ENCODE measurements around the gene TNFRSF25.
"Not testable (repeated sequence)": the region's sequence is repeated elsewhere in the genome, so short reads cannot be mapped to it uniquely, and the experiment has no call there.

The TNFRSF25 gene

DNA sequence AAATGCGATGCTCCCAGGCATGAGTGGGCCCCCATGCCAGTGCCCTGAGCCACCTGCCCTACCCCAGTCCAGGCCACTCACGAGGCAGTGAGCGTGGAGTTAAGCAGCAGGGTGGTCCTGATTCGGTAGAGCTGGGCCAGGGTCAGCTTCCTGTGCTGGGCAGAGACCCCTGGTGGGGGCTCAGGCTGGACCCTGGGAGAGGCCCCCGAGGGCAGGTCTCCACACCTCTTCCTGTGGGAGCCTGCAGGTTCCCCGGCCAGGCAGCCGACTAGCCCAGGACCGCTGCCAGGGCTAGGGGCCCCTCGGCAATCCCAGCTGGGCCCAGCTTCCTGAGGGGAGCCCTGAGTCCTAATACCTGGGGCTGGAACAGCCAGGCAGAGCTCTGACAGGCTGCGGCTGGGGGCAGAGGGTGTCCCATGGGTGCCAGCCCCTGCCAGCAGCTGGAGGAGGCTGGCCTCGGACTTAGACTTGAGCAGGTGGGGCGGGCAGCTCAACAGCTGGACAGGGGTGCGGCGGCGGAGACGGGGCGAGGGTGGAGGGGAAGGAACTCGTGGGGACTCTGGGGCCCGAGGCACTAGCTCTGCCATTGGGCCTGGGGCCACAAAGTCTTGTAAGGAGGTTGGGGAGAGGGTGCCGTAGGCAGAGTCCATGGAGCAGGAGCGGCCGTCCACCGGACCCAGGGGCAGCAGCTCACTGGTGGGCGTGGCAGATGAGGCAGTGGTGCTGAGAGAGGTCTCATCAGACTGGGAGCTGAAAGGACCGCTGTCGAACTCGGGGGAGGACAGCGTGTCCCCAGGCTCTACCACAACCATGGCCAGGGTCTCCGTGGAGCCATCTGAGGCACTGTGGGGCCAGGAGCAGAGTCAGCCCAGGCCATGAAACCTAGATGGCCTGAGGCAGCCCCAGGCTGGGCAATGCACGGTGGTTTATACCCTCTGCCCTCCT is 2.0 kb upstream of the TNFRSF25 start:
- no peak for DNase-seq

DNA sequence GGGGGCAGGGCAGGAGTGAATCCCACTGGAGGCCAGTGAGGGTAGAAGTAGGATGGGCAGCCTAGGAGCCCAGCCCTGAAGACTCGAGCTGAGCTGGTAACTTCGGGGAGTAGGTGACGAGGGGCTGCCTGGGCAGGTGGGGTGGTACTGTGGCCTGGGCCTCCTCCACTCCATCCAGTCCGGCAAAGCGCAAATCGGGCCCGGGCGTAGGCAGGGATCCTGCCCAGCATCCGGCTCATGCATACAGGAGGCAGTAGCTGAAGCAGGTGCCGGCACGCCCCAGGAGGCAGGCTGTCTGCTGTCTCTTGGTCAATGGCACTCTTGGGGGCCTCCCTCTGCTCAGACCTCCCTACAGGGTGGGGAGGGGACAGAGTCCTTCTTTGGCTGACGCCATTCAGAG is 1.3 kb upstream of the TNFRSF25 start:
- DNase-seq = no peak

DNA sequence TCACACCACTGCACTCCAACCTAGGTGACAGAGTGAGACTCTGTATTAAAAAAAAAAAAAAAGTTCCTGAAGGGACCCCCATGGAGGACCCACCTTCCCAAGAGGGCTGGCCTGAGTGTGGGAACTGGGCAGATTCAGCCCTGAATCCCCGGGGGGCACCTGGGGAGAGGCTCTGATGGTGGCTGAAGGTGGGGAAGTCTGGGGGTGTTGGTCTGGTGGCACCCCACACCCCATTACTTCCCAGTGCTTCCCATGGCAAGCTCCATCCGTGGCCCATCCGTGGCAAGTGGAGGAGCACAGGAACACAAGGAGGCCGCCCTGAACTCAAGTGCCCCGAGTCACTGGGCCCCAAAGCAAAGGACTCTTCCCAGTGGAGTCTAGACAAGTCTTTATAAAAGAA is 778 bp upstream of the TNFRSF25 start:
- no peak for DNase-seq

DNA sequence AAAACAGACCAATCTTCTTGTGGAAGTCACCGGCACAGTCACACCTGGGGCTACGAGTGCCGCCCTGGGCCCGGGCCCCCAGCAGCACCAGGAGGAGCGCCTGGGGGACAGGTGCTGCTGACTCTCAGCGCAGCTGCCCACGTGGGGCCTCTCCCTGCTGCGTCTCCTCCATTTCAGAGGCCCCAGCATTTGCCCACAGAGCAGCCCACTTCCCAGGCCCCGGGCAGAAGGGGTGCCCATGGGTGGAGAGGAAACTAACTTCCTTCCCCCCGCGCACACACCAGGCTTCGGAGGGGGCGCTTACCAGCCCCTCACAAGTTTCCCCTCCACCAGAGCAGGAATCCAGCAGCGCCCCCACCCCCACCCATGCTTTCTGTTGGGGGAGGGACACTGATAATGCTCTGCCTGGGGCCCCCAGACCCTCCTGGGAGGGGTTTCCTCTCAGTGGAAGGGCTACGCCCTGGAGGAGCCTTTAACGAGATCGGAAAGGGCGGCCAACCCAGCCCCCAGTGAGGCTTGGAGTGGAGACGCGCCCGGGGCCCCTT is 440 bp downstream of the TNFRSF25 start:
- no peak for DNase-seq

DNA sequence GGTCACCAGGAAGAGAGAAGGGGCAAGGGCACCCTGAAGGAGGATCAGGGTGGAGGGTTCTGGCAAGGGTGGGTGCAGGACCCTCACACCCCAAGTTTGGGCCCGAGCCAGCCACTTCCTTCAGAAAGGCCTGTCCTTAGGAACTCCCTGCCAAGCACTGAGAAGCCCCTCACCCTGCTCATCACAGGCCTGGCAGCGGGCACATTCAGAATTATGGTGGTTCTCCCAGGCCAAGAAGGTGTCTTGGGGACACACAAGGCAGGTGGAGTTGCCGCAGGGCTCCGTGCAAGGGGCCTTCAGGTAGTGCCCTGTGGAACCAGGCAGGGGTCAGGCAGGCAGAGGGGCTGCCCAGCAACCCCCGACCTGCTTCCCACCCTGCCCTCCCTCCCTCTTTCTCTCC is 1.1 kb downstream of the TNFRSF25 start:
- no peak for DNase-seq

DNA sequence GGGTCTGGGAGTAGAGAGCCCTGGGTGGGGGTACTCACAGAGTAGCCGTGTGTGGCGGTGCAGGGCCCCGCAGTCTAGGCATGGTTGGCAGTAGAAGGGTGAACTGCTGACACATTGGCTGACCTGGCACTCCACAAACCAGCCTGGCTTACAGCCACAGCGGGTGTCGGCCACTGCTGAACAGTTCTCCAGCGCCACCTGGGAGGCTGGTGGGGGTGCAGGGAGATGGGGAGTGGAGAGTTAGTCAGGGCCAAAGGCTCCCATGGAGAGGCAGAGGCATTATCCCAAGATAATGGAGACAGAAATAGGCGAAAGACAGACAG is 1.5 kb downstream of the TNFRSF25 start:
- no peak for DNase-seq

DNA sequence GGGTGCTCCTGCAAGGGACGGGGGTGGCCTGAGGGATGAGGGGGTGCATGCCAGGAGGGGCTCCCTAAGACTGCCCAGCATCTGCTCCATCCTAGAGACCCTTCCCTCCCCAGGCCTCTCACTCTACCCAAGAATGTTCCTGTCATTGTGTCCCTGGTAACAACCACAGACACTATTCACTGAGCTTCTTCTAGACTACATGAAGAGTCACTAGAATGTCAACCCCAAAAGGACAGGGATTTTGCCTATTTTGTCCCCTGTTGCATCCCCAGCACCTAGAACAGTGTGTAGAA is 2.9 kb downstream of the TNFRSF25 start:
- no peak for DNase-seq

DNA sequence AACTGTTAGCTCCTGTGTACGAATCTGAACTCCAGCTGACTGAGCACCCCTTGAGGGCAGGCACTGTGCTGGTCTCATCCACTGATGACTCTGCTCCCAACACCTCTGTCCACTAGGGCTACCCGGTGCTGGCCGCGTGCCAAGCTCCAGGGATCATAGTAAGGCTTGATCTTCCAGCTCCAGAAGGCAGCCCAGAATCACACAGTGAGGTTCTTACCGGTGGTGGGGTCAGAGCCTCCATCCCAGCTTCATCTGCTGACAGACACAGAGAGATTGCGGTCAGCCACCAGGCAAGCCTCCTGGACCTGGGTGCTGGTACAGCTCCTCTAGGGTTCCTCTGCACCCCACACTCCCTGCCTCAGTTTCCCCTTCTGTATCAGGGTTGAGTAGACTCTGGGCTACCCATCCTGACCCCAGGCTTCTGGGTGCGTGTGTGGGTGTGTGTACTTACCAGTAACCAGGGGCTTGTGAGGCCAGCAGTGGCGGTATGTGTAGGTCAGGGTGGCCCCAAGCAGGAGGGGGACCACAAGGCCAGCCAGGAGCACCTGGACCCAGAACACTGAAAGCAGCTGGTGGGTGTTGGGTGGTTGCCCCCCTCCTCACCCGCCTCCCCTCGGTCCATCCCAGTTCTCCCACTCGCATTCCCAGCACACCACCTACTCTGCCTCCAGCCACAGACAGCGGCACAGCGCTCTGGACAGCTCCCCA is 3.4 kb downstream of the TNFRSF25 start:
- no peak for DNase-seq

DNA sequence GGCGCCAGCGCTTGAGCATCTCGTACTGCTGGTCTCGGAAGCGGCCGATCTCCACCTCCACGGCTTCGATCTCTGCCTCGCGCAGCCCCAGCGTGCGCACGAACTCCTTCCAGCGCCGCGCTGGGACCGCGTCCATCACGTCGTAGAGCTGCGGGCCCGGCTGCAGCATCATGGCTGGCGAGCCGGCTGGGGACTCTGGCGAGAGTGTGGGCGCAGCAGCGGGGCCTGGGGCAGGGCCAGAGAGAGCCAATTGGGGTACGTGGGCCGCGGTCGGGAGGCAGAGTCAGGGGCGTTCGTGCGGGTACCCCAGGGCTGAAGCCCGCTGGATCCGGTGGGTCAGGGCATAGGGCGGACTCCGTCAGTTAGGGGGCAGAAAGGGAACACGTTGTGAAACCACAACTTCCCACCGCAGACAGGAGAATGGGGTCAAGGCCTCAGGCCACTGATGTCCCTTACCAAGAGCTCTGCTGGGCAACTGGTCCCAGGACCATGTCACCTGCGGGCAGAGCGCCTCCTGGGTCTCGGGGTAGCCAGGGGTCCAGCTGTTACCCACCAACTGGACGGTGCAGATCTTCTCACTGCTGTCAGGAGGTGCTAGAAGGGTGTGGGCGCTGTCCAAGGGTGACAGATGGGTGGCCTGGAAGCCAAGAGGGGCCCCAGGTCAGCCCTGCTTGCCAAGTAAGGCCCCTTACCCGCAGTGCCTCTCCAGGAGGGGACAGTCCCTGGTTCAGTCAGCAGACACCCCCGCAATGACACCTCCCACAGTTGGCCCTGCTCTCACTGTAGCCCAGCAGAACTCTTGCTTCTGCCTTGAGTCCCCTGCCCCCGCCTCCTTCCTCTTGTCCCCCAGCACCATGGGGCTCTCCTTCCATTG is 4.2 kb downstream of the TNFRSF25 start:
- no peak for DNase-seq

DNA sequence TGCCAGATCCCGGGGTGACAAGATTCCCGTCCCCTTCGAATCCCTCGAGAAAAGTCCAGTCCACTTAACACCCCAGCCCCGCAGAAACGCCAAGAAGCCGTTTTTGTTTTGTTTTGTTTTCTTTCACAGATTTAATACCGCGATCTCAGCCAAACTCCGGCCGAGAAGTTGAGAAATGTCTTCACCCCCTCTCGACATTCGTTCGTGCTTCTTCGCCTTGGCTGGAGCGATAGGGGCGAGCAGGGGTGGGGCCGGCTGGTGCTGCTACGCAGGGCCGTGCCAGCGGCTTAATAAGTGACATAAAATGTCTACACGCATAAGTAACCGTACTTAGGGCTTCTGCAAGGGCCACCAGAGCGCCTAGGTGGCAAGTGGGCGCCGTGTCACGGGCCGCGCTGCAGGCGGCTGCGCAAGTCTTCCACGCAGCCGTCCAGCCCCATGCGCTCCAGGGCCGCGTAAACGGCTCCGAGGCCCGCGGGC is 4.9 kb downstream of the TNFRSF25 start:
- no peak for DNase-seq

DNA sequence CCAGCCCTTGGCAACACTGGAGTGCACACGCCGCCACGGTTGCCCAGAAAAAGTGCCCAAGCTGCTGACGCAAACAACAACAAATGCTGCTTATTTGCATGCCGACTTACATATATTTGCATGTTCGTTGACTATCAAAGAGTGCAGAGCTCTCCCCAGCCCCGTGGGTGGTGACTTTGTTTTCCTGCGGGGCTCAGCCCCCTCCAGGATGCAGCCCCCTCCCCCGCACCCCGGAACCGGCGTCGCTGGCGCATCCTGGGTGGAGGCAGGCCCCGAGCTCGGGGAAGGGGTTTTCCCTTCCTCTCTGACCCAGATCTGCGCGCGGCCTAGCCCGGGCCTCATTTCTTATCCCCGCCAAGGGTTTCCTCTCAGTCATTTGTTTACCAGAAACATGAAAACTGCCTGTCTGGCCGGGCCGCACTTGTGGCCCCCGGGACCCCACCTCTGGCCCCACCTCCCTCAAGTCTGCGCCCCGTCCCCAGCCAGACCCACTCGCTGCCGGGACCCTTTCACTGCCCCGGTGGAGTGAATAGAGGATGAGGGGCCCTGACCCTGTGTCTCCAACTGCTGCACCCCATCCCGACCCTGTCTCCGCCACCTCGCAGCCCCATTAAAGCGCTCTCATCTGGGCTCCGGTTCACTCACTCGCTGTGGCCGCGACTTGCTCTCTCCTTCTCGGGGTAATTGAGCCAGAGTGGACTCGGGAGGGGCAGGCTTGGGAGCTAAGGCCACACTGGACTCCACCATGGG is 5.5 kb downstream of the TNFRSF25 start:
- DNase-seq = no peak

DNA sequence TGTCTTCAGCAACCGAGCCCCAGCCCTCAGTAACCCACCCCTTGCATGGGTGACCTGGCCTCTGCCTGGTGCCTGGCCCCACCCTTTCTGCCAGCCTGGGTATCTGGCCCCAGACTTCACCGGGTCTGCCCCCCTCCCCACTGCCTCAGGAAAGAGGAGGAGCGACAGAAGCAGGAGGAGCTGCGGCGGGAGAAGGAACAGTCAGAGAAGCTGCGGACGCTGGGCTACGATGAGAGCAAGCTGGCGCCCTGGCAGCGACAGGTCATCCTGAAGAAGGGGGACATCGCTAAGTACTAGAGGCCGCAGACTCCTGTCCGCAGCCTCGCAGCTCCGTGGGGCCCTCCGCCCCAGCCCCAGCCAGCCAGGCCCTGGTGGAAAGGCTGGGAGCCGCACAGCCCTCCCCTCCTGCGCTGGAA is 6.1 kb downstream of the TNFRSF25 start:
- DNase-seq = no peak

DNA sequence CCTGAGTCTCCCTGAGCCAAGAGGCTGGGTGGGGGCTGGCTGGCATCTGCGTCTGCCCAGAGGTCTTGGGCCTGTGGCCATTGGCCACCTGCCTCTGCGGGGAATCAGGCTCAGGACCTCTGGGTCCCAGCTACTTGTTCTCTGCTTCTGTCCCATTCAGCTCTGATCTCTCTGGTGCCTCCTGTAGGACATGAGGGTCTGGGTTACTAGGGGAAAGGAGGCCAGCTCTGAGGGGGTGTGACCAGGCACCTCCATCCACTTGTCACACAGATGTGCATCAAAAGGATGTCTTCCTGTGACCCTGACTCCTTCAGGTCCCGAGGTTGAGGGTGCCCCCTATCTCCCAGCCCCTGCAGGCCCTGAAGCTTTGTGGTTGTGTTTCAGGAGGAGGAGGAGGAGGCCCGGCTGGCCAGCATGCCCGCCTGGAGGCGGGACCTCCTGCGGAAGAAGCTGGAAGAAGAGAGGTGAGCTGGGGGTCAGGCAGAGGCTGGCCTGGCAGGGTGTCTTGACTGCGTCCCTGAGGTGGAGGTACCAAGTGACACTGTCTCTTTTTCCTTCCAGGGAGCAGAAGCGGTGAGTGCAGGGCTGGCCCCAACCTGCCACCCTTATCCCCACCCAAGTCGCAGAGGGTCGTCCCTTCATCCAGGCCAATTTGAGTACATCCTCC is 9.0 kb downstream of the TNFRSF25 start:
- DNase-seq = no peak

DNA sequence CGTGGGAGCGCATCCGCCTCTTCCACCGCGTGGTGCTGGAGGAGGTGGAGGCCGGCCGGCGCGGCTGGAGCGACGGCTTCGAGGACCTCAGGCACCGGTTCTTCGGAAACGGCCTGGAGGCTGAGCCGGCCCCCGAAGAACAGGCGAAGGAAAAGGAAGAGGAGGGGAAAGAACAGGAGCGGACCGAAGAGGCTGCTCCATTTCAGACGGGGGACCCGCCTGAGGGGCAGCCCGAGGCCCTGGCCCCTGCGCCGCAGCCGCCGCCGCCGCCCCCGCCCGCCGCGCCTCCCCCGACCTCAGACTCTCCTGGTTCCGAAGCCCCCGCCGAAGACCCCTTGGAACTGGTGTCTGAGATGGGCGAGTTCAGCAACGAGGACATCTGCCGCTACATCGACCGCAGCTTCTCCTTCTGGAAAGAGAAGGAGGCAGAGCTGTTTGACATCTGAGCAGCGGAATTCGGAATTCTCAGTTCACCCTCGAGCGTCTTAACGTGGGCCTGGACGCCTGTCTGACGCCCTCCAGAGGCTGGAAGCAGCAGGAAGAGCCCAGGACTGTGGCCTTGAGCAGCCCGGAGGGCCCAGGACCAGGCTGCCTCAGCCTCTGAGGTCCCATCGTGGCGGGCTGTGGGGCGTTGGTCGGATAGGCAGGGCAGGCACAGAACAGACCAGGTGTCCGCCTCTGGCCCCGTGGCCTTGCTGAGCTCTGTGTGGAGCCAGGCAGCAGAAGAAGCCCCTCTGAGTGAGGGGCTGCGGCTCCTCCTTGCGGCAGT is 10.0 kb downstream of the TNFRSF25 start:
- not testable (repeated sequence) for DNase-seq

DNA sequence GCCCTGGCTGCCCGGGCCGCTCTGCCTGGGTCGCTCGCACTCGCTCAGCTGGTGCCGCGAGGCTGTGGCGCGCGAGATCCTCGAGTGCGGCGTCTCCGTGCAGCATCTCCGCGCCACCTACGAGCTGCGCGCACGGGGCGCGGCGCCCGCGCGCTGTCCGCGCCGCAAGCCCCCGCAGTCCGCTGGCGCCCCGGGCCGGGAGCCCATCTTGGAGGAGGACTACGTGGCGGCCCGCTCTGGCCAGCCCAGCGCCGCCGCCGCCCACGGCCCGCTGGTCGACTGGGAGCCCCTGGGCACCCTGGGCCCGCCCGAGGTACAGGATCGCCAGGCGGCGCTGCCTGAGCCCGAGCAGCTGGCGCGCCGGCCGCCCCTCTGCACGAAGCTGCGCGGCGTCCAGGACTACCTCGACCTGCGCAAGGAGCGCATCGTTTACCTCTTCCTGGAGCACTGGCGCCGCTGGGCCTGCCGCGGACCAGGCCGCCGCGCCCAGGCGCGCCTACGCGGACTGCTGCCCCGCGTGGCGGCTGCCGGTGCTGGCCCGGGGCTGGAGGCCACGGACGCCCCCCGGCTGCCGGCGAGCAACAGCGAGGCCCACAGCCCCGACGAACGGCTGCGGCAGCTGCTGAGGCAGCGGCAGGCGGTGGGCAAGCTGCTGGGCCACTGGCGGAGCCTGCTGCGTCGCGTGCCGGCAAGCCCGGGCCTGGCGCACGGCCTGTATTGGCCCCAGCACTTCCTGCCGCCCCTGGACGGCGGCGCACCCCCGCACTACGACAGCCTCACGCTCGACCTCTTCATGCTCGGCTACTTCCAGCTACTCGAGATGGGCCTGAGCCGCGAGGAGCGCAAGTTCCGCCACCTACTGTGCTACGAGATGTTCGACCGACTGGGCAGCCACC is 10.9 kb downstream of the TNFRSF25 start:
- DNase-seq = peak; percentile 48

DNA sequence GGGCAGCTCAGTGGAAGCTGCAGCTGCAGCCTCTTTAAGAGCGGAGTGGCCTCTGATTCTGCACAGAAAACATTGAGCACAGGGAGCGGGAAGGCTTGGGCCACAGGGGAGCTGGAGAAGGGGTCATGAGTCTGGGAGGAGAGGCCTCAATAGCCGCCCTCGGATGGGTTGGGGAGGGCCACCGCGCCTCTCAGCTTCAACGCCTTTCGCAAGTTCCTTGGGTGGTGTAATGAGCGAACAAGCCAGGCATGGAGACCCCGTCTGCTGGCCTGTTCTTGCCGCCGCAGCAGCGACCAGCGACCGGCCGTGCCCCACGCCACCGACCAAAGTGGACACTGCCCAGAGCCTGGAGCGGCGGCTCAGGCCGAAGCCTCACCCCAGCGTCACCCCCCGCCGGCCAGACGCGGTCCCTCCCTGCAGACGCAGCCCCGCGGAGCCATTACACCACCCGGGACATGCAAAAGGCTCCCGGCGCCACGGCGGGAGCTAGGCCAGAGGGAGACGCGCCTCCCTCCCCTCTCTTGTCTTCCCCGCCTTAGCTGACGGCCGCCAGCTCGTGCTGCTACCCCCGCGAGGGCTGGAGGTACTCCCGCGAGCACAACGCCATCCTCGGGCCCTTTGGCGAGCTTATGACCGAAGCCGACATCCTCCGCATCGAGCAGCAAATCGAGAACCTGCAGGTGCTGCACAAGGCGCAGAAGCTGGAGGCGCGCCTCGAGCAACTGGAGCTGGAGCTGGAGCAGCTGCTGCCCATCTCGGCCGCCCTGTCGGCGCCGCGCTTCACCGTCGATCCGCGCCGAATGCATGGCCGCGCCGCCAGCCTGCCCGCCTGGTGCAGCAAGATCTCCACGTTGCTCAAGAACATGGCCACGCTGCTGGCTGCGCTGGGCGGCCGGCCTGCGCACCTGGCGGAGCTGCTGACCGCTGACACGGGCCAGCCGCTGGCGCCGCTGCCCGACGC is 11.8 kb downstream of the TNFRSF25 start:
- DNase-seq = not testable (repeated sequence)

DNA sequence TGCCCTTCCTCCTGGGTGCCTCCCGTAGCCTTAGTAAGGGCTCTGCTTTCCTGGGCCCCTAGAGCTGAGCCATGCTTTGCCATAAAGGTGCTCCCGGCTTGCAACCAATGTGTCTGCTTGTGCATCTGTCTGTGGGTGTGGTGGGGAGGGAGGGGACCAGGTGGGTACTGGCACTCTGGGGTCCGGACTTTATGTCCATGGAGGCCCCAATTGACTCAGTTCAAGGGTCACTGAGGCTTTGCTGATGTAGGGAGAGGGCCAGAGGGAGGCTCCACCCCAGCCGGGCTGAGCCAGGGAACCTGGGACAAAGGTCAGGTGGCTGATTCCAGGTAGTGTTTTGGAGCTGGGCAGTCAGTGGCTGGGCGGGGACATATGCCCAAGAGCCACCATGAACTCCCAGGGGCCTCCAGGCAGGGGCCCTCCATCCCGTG is 15.0 kb downstream of the TNFRSF25 start:
- no peak for DNase-seq

DNA sequence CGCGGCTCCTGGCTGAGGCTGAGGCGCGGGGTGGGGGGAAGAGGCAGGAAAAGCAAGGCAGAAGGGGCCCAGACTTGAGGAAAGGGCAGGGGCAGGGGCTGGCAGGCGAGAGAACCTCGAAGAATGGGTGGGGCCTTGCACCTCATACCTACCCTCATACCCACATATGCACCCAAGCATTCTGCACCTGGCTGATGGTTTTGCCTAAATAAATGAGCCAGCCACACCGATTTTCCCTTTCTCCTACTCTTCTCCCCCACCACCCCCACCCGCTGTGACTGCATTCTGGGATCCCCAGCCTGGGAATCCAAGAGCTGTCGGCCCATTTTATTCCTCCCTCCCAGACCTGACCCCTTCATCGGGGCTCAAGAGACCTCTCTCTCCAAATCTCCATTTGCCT is 15.5 kb downstream of the TNFRSF25 start:
- not testable (repeated sequence) for DNase-seq
